ENCODE measurements around the gene LZTR1.

GRCh38 chr22:20980938-20981722 is 967 bp upstream of the LZTR1 start:
- TF ChIP-seq, protein P1, sequence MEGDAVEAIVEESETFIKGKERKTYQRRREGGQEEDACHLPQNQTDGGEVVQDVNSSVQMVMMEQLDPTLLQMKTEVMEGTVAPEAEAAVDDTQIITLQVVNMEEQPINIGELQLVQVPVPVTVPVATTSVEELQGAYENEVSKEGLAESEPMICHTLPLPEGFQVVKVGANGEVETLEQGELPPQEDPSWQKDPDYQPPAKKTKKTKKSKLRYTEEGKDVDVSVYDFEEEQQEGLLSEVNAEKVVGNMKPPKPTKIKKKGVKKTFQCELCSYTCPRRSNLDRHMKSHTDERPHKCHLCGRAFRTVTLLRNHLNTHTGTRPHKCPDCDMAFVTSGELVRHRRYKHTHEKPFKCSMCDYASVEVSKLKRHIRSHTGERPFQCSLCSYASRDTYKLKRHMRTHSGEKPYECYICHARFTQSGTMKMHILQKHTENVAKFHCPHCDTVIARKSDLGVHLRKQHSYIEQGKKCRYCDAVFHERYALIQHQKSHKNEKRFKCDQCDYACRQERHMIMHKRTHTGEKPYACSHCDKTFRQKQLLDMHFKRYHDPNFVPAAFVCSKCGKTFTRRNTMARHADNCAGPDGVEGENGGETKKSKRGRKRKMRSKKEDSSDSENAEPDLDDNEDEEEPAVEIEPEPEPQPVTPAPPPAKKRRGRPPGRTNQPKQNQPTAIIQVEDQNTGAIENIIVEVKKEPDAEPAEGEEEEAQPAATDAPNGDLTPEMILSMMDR (IDR thresholded peaks at IDR 0.05; ENCODE audit: borderline replicate concordance, extremely low read depth, low read length, poor library complexity, severe bottlenecking) = no peak
- TF ChIP-seq EZH2 (IDR thresholded peaks at IDR 0.05; ENCODE audit: borderline replicate concordance, low read depth, low read length, severe bottlenecking) = no peak

Data from DND-41 (cell line).